Measurements from ENCODE around the gene NELFA.

NELFA gene

DNA sequence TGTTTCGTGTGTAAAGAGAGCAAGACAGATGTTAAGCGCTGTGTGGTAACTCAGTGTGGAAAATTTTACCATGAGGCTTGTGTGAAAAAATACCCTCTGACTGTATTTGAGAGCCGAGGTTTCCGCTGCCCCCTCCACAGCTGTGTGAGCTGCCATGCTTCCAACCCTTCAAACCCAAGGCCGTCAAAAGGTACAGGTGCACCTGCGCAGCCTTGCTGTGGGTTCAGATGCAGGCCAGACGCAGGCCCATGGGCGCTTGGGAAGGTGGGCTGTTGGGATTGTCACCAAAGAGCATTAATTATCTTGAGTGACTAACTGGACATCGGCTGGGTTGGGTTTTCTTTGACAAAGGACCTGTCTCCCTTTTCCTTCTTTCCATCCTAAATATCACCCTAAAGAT is 55.4 kb downstream of the NELFA start:
- Histone ChIP-seq H3K4me1 (ENCODE audit: control insufficient read depth, insufficient read depth, low read length, poor library complexity, severe bottlenecking) (no peaks in the 10 kb centered on the region), H3K9me3 (ENCODE audit: control insufficient read depth, low read length) (no peaks in the 10 kb centered on the region), H3K27me3 (replicated peaks; ENCODE audit: control insufficient read depth, insufficient read depth, low read length, poor library complexity, severe bottlenecking) (no peaks in the 10 kb centered on the region), H3K4me3 (ENCODE audit: insufficient read depth, low read depth, low read length, poor library complexity, severe bottlenecking) (no peak overlapping the region), H3K36me3 (ENCODE audit: control insufficient read depth, insufficient read depth, low read length) (peaks cover 26% of the 10 kb centered on the region), H3K27ac (ENCODE audit: insufficient read depth, low read length, poor library complexity, severe bottlenecking) (no peak overlapping the region)
- DNase-seq, result no peak

DNA sequence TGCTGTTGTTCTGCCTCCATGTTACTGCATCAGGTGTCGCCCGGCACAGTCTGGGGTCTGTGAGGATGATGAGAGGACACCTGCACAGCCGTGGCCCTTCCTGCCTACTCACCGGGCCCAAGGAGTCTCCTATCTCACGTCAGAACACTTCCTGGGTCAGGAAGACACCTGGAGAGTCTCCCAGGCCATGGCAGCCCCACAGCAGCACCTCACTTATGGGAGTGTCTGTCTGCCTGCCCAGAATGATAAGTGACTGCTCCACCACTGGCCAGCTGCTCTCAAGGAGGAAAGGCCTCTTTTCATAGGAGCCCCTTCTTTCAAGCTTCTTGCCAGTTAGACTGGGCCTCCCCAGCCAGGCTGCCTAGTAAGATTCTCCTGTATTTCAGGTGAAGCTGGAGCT is 56.1 kb downstream of the NELFA start:
- Histone ChIP-seq H3K4me3 (ENCODE audit: insufficient read depth, low read depth, low read length, poor library complexity, severe bottlenecking) (no peak overlapping the region), H3K9me3 (ENCODE audit: control insufficient read depth, low read length) (no peaks in the 10 kb centered on the region), H3K4me1 (ENCODE audit: control insufficient read depth, insufficient read depth, low read length, poor library complexity, severe bottlenecking) (no peaks in the 10 kb centered on the region), H3K27ac (ENCODE audit: insufficient read depth, low read length, poor library complexity, severe bottlenecking) (no peak overlapping the region), H3K27me3 (replicated peaks; ENCODE audit: control insufficient read depth, insufficient read depth, low read length, poor library complexity, severe bottlenecking) (no peaks in the 10 kb centered on the region), H3K36me3 (ENCODE audit: control insufficient read depth, insufficient read depth, low read length) (peaks cover 20% of the 10 kb centered on the region)
- DNase-seq, result no peak

DNA sequence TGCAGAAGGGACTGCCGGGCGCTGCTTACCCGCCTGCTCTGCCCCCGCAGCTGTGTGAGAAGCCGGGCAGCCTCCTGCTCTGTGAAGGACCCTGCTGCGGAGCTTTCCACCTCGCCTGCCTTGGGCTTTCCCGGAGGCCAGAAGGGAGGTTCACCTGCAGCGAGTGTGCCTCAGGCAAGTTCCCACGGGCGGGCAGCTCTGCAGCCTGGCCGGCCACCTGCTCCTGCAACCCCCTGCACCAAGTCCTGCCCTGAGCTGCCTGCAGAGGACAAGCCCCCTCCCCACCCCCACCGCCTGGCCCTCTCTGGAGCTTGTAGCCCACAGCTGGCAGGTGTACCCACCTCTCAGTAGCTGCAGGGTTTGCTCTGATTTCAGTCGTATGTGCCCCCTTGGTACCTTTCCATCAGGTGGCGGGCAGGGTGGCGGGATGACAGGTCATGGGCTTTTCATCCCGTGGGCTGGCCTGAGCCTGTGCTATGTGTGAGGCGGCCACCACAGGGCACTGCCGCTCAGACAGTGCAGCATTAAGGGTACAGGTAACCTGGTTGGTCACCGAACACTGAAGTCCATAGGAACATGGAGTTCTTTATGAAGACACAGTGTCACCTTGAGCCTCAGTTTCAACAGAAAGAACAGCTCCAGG is 56.6 kb downstream of the NELFA start:
- H3K4me3 ChIP-seq (ENCODE audit: insufficient read depth, low read depth, low read length, poor library complexity, severe bottlenecking), result no peak overlapping the region
- H3K27ac ChIP-seq (ENCODE audit: insufficient read depth, low read length, poor library complexity, severe bottlenecking), result no peak overlapping the region
- H3K36me3 ChIP-seq (ENCODE audit: control insufficient read depth, insufficient read depth, low read length), result peaks cover 20% of the 10 kb centered on the region
- DNase-seq, result no peak
- no peaks in the 10 kb centered on the region for H3K9me3 ChIP-seq (ENCODE audit: control insufficient read depth, low read length)
- H3K27me3 ChIP-seq (replicated peaks; ENCODE audit: control insufficient read depth, insufficient read depth, low read length, poor library complexity, severe bottlenecking), result no peaks in the 10 kb centered on the region
- H3K4me1 ChIP-seq (ENCODE audit: control insufficient read depth, insufficient read depth, low read length, poor library complexity, severe bottlenecking), result no peaks in the 10 kb centered on the region

DNA sequence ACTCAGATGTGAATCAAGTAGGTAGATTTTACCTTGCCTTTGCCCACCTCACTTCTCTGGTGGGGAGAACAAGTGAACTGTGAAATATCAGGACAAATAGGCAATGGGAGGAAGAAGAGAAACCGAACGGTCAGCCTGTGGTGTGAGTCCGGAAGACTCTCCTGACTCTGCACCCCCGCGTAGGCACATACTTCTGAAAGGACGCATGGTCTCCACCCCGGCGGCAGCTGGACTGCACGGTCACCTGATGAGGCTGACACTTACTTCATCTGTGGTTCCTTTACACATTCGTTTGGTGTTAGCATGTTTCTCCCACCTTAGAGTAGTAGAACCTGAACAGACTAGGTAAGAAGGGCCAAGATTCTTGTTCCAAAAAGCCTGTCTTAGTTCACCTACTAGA is 58.4 kb downstream of the NELFA start:
- Histone ChIP-seq H3K4me3 (ENCODE audit: insufficient read depth, low read depth, low read length, poor library complexity, severe bottlenecking) (no peak overlapping the region), H3K9me3 (ENCODE audit: control insufficient read depth, low read length) (no peaks in the 10 kb centered on the region), H3K27ac (ENCODE audit: insufficient read depth, low read length, poor library complexity, severe bottlenecking) (no peak overlapping the region), H3K36me3 (ENCODE audit: control insufficient read depth, insufficient read depth, low read length) (peaks cover 13% of the 10 kb centered on the region), H3K27me3 (replicated peaks; ENCODE audit: control insufficient read depth, insufficient read depth, low read length, poor library complexity, severe bottlenecking) (no peaks in the 10 kb centered on the region), H3K4me1 (ENCODE audit: control insufficient read depth, insufficient read depth, low read length, poor library complexity, severe bottlenecking) (no peaks in the 10 kb centered on the region)
- DNase-seq, result no peak

DNA sequence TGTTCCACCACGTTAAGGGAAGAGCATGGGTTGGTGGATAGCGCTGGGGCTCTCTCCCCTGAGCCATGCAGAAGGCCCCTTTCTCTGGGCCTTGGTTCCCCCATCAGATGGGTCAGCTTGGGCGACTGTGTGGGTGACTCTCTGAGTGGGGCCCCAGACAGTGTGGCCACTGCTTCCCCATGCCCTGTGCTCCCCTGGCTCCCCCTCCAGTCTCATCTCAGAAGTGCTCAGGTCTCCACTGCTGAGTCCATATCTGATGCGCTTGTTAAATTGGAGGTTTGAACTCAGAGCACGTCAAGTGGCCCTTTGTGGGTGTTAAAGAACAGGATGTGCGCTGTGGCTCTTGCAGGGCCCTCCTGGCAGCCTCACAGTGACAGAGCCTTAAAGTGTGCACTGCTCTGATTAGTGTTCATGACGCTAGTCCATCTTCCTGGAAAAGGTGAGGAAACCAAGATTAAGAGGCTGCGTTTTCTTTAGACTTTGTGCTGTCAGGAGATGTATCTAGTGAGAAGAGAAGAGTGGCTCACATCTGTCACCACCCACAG is 59.8 kb downstream of the NELFA start:
- no peaks in the 10 kb centered on the region for H3K9me3 ChIP-seq (ENCODE audit: control insufficient read depth, low read length)
- peaks cover 13% of the 10 kb centered on the region for H3K36me3 ChIP-seq (ENCODE audit: control insufficient read depth, insufficient read depth, low read length)
- no peak overlapping the region for H3K27ac ChIP-seq (ENCODE audit: insufficient read depth, low read length, poor library complexity, severe bottlenecking)
- no peak for DNase-seq
- H3K27me3 ChIP-seq (replicated peaks; ENCODE audit: control insufficient read depth, insufficient read depth, low read length, poor library complexity, severe bottlenecking), result no peaks in the 10 kb centered on the region
- H3K4me1 ChIP-seq (ENCODE audit: control insufficient read depth, insufficient read depth, low read length, poor library complexity, severe bottlenecking), result no peaks in the 10 kb centered on the region
- H3K4me3 ChIP-seq (ENCODE audit: insufficient read depth, low read depth, low read length, poor library complexity, severe bottlenecking), result no peak overlapping the region

DNA sequence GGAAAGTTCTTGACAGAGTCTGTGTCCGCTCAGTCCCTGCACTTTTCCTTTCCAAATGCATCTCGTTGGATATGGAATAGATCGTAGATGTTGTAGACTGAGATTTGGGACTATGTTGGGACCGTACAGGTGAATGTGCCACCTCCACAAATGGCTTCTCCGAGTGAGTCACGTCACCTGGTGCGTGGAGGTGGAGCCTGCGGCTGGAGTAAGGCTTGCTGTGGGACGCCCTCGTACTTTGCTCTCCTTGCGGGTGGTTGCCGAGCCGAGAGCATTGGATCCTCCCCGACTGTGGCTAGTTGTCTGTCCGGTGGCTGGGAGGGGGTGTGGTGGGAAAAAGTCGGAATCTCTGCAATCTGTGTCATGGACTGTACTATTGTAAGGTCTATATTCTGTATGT is 60.5 kb downstream of the NELFA start:
- H3K9me3 ChIP-seq (ENCODE audit: control insufficient read depth, low read length), result no peaks in the 10 kb centered on the region
- peaks cover 9% of the 10 kb centered on the region for H3K36me3 ChIP-seq (ENCODE audit: control insufficient read depth, insufficient read depth, low read length)
- no peak for DNase-seq
- H3K4me1 ChIP-seq (ENCODE audit: control insufficient read depth, insufficient read depth, low read length, poor library complexity, severe bottlenecking), result no peaks in the 10 kb centered on the region
- no peaks in the 10 kb centered on the region for H3K27me3 ChIP-seq (replicated peaks; ENCODE audit: control insufficient read depth, insufficient read depth, low read length, poor library complexity, severe bottlenecking)
- no peak overlapping the region for H3K4me3 ChIP-seq (ENCODE audit: insufficient read depth, low read depth, low read length, poor library complexity, severe bottlenecking)
- H3K27ac ChIP-seq (ENCODE audit: insufficient read depth, low read length, poor library complexity, severe bottlenecking), result no peak overlapping the region

DNA sequence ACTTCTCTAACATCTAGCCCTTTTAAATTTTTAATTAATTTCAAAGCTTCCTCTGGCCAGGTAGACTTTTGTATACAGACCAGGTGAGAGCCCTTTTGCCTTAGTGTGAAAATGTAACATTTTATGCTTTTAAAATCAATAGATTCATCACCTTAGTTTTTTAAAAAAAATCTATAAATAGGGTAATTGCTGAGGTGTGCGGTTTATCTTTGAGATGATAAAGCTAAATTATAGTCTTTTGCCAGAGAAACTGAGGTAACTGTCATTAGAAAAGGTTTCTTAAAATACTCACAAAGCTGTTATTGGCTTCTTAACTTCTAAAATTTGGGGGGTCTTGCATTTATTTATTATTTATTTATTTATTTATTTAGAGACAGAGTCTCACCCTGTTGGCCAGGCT is 62.9 kb downstream of the NELFA start:
- no peak overlapping the region for H3K4me3 ChIP-seq (ENCODE audit: insufficient read depth, low read depth, low read length, poor library complexity, severe bottlenecking)
- no peak overlapping the region for H3K27ac ChIP-seq (ENCODE audit: insufficient read depth, low read length, poor library complexity, severe bottlenecking)
- DNase-seq, result no peak
- H3K36me3 ChIP-seq (ENCODE audit: control insufficient read depth, insufficient read depth, low read length), result peaks cover 12% of the 10 kb centered on the region
- H3K9me3 ChIP-seq (ENCODE audit: control insufficient read depth, low read length), result no peaks in the 10 kb centered on the region
- no peaks in the 10 kb centered on the region for H3K4me1 ChIP-seq (ENCODE audit: control insufficient read depth, insufficient read depth, low read length, poor library complexity, severe bottlenecking)
- H3K27me3 ChIP-seq (replicated peaks; ENCODE audit: control insufficient read depth, insufficient read depth, low read length, poor library complexity, severe bottlenecking), result no peaks in the 10 kb centered on the region

DNA sequence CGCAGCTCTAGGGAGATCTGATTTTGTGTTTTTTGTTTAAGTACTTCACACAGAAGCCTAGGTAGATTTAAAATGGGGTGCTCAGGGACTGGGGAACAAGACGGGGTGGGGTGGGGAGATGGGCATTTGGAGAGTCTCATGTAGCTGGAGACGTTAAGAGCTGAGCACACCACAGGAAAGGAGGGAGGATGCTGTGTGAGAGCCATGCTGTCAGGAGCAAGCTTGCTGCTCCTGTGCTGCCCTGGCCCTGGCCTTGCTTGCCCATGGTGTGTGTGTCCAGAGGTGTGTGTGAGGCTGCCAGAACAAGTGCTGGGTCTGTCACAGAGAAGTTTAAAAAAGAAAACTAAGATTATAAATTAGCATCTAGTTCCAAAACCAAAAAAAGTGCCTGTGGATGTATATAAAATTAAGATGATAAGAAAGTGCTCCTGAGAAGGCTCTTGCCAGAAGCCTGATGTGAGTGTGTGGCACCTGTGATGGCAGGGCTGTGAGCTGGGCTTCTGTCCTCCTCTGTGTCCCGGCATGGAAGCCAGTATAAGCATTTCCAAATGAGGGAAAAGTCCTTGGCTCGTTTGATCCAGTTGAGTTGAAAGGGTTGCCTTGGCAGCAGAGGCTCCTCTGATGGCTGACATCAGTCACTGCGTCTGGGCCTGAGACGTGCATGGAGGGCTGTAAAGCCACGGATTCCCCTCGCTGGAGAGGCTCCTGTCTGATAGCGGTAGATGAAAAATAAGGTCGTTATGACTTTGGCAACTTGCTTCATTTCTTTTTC is 63.5 kb downstream of the NELFA start:
- peaks cover 12% of the 10 kb centered on the region for H3K36me3 ChIP-seq (ENCODE audit: control insufficient read depth, insufficient read depth, low read length)
- no peak for DNase-seq
- no peak overlapping the region for H3K4me3 ChIP-seq (ENCODE audit: insufficient read depth, low read depth, low read length, poor library complexity, severe bottlenecking)
- no peaks in the 10 kb centered on the region for H3K4me1 ChIP-seq (ENCODE audit: control insufficient read depth, insufficient read depth, low read length, poor library complexity, severe bottlenecking)
- H3K9me3 ChIP-seq (ENCODE audit: control insufficient read depth, low read length), result no peaks in the 10 kb centered on the region
- no peak overlapping the region for H3K27ac ChIP-seq (ENCODE audit: insufficient read depth, low read length, poor library complexity, severe bottlenecking)
- H3K27me3 ChIP-seq (replicated peaks; ENCODE audit: control insufficient read depth, insufficient read depth, low read length, poor library complexity, severe bottlenecking), result no peaks in the 10 kb centered on the region

DNA sequence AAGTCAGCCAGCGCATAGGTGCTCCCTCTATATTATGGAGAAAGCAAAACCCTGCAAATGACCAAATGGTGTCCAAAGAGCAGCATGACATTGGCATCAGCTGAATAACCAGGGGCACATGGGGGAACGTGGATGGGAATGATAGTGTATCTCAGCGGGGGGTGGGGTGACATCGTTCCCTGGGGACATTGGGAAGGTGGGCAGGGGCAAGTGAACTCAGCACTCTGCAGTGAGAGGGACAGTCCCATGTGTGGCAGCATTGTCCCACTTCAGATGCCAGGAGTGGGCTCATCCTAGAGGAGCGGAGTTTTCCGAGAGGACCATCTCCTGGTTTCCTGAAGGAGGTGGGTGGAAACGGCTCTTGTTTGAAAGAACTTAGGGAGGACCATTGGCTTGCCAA is 64.8 kb downstream of the NELFA start:
- peaks cover 16% of the 10 kb centered on the region for H3K36me3 ChIP-seq (ENCODE audit: control insufficient read depth, insufficient read depth, low read length)
- no peaks in the 10 kb centered on the region for H3K4me1 ChIP-seq (ENCODE audit: control insufficient read depth, insufficient read depth, low read length, poor library complexity, severe bottlenecking)
- H3K27me3 ChIP-seq (replicated peaks; ENCODE audit: control insufficient read depth, insufficient read depth, low read length, poor library complexity, severe bottlenecking), result no peaks in the 10 kb centered on the region
- no peaks in the 10 kb centered on the region for H3K9me3 ChIP-seq (ENCODE audit: control insufficient read depth, low read length)
- no peak overlapping the region for H3K27ac ChIP-seq (ENCODE audit: insufficient read depth, low read length, poor library complexity, severe bottlenecking)
- no peak for DNase-seq
- H3K4me3 ChIP-seq (ENCODE audit: insufficient read depth, low read depth, low read length, poor library complexity, severe bottlenecking), result no peak overlapping the region

DNA sequence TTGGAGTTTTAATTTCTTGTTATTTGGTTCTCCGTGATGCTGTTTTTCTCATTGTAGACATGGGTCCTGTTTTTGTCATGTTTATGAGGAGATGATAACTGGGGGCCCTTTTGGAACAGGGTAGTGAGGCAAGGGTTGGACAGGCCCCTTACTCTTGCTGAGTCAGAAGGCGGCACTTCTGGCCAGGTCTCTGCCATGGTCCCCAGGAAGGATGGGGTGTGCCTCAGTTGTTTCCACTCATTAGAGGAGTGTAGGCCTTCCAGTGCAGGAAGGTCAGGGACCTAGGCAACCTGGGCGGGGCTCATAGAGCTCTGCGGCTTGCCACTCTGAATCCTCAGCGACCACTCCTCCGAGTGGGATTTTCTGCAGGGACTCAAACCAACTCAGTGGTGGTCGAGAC is 68.2 kb downstream of the NELFA start:
- no peaks in the 10 kb centered on the region for H3K27me3 ChIP-seq (replicated peaks; ENCODE audit: control insufficient read depth, insufficient read depth, low read length, poor library complexity, severe bottlenecking)
- H3K27ac ChIP-seq (ENCODE audit: insufficient read depth, low read length, poor library complexity, severe bottlenecking), result no peak overlapping the region
- H3K36me3 ChIP-seq (ENCODE audit: control insufficient read depth, insufficient read depth, low read length), result peaks cover 24% of the 10 kb centered on the region
- DNase-seq, result no peak
- no peaks in the 10 kb centered on the region for H3K4me1 ChIP-seq (ENCODE audit: control insufficient read depth, insufficient read depth, low read length, poor library complexity, severe bottlenecking)
- H3K4me3 ChIP-seq (ENCODE audit: insufficient read depth, low read depth, low read length, poor library complexity, severe bottlenecking), result no peak overlapping the region
- no peaks in the 10 kb centered on the region for H3K9me3 ChIP-seq (ENCODE audit: control insufficient read depth, low read length)

Measured in effector memory CD4-positive, alpha-beta T cell (primary cell).